Measurements from ENCODE around the gene SLF2. TPM values are rescaled to one million over a fixed set of nuclear protein-coding genes. Genes with fewer than 3 reads are reported as not detected.

The SLF2 gene
- total and polyA plus RNA-seq, 11 donors = 7.5 to 26.9 (median 16.2) TPM

DNA sequence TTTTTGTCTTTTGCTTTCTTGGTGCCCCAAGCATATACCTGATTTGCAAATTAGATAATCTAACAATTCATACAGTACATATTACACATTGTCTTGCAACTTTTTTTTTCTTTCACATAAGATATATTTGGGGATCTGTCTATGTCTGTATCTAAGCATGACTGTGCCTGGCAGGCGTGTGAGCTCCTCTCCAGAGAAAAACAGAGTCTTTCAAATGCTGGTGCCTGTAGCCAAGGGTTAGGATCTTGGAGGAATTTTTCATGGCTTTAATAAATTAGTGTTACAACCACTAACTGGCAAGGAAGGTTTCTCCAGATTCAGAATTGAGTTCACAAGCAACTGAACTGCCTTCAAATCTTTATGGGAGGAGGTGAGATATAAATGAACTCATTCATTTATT is 14.8 kb upstream of the SLF2 start:
- DNase-seq (no peak), ATAC-seq (no peak)
- no peak for TF ChIP-seq POLR2A (IDR thresholded peaks at IDR 0.05)
- TF ChIP-seq, protein P1, sequence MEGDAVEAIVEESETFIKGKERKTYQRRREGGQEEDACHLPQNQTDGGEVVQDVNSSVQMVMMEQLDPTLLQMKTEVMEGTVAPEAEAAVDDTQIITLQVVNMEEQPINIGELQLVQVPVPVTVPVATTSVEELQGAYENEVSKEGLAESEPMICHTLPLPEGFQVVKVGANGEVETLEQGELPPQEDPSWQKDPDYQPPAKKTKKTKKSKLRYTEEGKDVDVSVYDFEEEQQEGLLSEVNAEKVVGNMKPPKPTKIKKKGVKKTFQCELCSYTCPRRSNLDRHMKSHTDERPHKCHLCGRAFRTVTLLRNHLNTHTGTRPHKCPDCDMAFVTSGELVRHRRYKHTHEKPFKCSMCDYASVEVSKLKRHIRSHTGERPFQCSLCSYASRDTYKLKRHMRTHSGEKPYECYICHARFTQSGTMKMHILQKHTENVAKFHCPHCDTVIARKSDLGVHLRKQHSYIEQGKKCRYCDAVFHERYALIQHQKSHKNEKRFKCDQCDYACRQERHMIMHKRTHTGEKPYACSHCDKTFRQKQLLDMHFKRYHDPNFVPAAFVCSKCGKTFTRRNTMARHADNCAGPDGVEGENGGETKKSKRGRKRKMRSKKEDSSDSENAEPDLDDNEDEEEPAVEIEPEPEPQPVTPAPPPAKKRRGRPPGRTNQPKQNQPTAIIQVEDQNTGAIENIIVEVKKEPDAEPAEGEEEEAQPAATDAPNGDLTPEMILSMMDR (IDR thresholded peaks at IDR 0.05) = no peak
- Histone ChIP-seq H3K9me3 (no peaks in the 10 kb centered on the region), H3K27ac (no peak overlapping the region), H3K4me3 (no peak overlapping the region), H3K4me1 (peaks cover 0 to 3% (median 0%) of the 10 kb centered on the region in 12 donors), H3K27me3 (peaks cover 0 to 38% (median 3%) of the 10 kb centered on the region in 9 donors), H3K36me3 (no peaks in the 10 kb centered on the region)
- 6 to 89% (median 63%) methylated on average over 1 of the region's 1 CpG for WGBS, 4 donors
- intact Hi-C loops (cut with DNase I) = no loop called here

DNA sequence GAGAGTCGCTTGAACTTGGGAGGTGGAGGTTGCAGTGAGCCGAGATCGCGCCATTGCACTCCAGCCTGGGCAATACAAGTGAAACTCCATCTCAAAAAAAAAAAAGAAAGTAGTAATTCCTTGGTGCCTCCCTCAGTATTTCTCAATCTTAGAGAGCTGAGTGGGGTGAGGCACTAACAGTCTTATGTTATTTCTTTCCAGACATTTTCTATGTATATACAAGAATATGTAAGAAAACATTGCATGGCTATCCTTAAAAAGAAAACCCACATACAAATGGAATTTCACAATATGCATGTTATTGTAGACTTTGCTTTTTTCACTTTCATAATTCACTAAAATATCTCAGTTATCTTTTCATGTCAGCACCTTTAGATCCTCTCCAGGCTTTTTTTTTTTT is 13.6 kb upstream of the SLF2 start:
- ATAC-seq = no peak
- Histone ChIP-seq H3K9me3 (no peaks in the 10 kb centered on the region), H3K36me3 (no peaks in the 10 kb centered on the region), H3K4me1 (peaks cover 0 to 3% (median 0%) of the 10 kb centered on the region in 12 donors), H3K27me3 (peaks cover 0 to 38% (median 3%) of the 10 kb centered on the region in 9 donors), H3K27ac (no peak overlapping the region), H3K4me3 (no peak overlapping the region)
- intact Hi-C loops (cut with DNase I) = no loop called here
- no peak for TF ChIP-seq POLR2A (IDR thresholded peaks at IDR 0.05)
- TF ChIP-seq, protein P1 (IDR thresholded peaks at IDR 0.05) = no peak
- no peak for DNase-seq
- 68 to 94% (median 88%) methylated on average over 4 of the region's 4 CpGs for WGBS, 4 donors

DNA sequence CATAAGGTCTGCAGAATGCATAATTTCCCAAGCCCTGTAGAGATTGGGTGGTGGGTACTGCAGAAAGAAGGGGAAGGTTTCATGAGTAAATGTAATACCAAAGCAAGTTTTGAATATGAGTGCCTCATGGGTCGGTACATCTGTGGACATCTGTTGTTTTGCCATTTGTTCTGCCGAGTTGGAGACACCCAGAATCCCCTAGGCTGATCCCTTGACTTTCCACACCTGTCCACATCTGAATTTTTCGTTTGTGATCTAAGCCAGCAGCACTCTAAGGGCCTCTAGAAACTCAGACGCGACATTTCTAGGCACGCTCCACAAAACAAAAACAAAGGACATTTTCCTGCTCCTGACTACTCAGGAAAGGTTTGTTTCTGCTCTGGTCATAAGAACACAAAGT is 11.7 kb upstream of the SLF2 start:
- TF ChIP-seq, protein P1 (IDR thresholded peaks at IDR 0.05) = no peak
- TF ChIP-seq POLR2A (IDR thresholded peaks at IDR 0.05) = no peak
- DNase-seq = no peak
- Histone ChIP-seq H3K4me3 (no peak overlapping the region), H3K27ac (no peak overlapping the region), H3K9me3 (no peaks in the 10 kb centered on the region), H3K36me3 (no peaks in the 10 kb centered on the region), H3K27me3 (peaks cover 0 to 21% (median 3%) of the 10 kb centered on the region in 9 donors), H3K4me1 (peaks cover 0 to 3% (median 0%) of the 10 kb centered on the region in 12 donors)
- intact Hi-C loops (cut with DNase I) = no loop called here
- no peak for ATAC-seq
- WGBS, 4 donors = 67 to 70% (median 69%) methylated on average over 6 of the region's 6 CpGs

DNA sequence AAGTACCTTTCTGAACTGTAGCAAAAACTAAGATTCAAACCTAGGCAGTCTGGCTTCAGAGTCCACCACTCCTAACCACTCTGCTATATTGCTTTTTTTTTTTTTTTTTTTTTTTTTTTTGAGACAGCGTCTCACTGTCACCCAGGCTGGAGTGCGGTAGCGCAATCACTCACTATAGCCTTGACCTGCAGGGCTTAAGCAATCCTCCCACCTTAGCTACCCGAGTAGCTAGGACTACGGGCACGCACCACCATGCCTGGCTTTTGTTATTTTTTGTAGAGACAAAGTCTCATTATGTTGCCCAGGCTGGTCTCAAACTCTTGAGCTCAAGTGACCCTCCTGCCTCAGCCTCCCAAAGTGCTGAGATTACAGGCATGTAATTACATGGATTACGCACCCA is 10.1 kb upstream of the SLF2 start:
- peaks cover 0 to 21% (median 0%) of the 10 kb centered on the region in 9 donors for H3K27me3 ChIP-seq
- 92 to 96% (median 94%) methylated on average over 7 of the region's 7 CpGs for WGBS, 4 donors
- H3K9me3 ChIP-seq = no peaks in the 10 kb centered on the region
- H3K4me1 ChIP-seq = peaks cover 0 to 3% (median 0%) of the 10 kb centered on the region in 12 donors
- H3K4me3 ChIP-seq = no peak overlapping the region
- TF ChIP-seq POLR2A (IDR thresholded peaks at IDR 0.05) = no peak
- TF ChIP-seq, protein P1 (IDR thresholded peaks at IDR 0.05) = no peak
- H3K36me3 ChIP-seq = no peaks in the 10 kb centered on the region
- DNase-seq (no peak), ATAC-seq (no peak)
- no peak overlapping the region for H3K27ac ChIP-seq
- intact Hi-C loops (cut with DNase I) = no loop called here
